A673 (cell line): ENCODE measurements around the gene NHS. TPM values are rescaled to one million over a fixed set of nuclear protein-coding genes. Genes with fewer than 3 reads are reported as not detected.

Experiments used
- BruUV-seq: library from RNA; stranded (reverse); fragments of 400-500 nt; replicated peaks from 2 replicates; lab custom pipeline; 2021; lab: Mats Ljungman, UMichigan
- CTCF ChIA-PET: fragments of 300-600 bp; sonication (Branson Sonifier 250); formaldehyde crosslinking; loops from one replicate; lab custom pipeline; 2022; ENCODE audit warnings: antibody characterized with exemption; lab: Charles Lee
- POLR2A ChIA-PET: fragments of 300-600 bp; sonication (Branson Sonifier 250); formaldehyde crosslinking; loops from one replicate; lab custom pipeline; 2022; ENCODE audit warnings: antibody characterized with exemption; ENCODE audit not compliant: low non-redundant PET; lab: Charles Lee
- DNase-seq: peaks from one replicate; pipeline ENCODE4 v3.0.0-alpha.2; 2015; ENCODE audit warnings: low spot score
- H3K27ac ChIP-seq: fragments of 200-600 bp; sonication (generic); 2 replicates; pipeline ENCODE4 v1.5.1; 2016; ENCODE audit warnings: mixed run types, low read depth, mild to moderate bottlenecking, mixed read lengths, antibody characterized with exemption, low read length; ENCODE audit not compliant: poor library complexity, severe bottlenecking
- H3K27me3 ChIP-seq: fragments of 200-600 bp; sonication (generic); replicated peaks from 2 replicates; pipeline ENCODE4 v1.6.1; 2017; ENCODE audit warnings: mixed run types, low read depth, mild to moderate bottlenecking, mixed read lengths, antibody characterized with exemption, low read length; ENCODE audit not compliant: insufficient read depth, poor library complexity
- H3K36me3 ChIP-seq: fragments of 200-600 bp; sonication (generic); 2 replicates; pipeline ENCODE4 v1.6.1; 2016; ENCODE audit warnings: mixed run types, mild to moderate bottlenecking, mixed read lengths, antibody characterized with exemption, low read length; ENCODE audit not compliant: insufficient read depth, poor library complexity, severe bottlenecking
- H3K4me1 ChIP-seq: fragments of 200-600 bp; sonication (generic); 2 replicates; pipeline ENCODE4 v1.6.1; 2017; ENCODE audit warnings: mixed run types, mild to moderate bottlenecking, mixed read lengths, antibody characterized with exemption, low read length; ENCODE audit not compliant: insufficient read depth, poor library complexity, severe bottlenecking
- H3K4me3 ChIP-seq: fragments of 200-600 bp; sonication (generic); 2 replicates; pipeline ENCODE4 v1.5.1; 2016; ENCODE audit warnings: low read depth, mixed run types, mild to moderate bottlenecking, mixed read lengths, low read length; ENCODE audit not compliant: poor library complexity, severe bottlenecking
- H3K9me3 ChIP-seq: fragments of 200-600 bp; sonication (generic); 2 replicates; pipeline ENCODE4 v1.6.1; 2016; ENCODE audit warnings: mixed run types, low read depth, mild to moderate bottlenecking, mixed read lengths, antibody characterized with exemption, low read length; ENCODE audit not compliant: poor library complexity, severe bottlenecking
- EZH2 ChIP-seq: fragments of 200-600 bp; sonication (generic); IDR thresholded peaks from 2 replicates; pipeline ENCODE4 v1.6.1; 2017; ENCODE audit warnings: borderline replicate concordance, low read depth, mild to moderate bottlenecking, mixed read lengths, antibody characterized with exemption, low read length; ENCODE audit not compliant: poor library complexity, severe bottlenecking
- intact Hi-C: fragments of 100-400 bp; cut with micrococcal nuclease; formaldehyde crosslinking; loops from one replicate; pipeline ENCODE4 v1.10.0; 2022; ENCODE audit not compliant: unreplicated experiment
- total RNA-seq: library from RNA; stranded (reverse); gene quantifications from 2 replicates; pipeline ENCODE4 v1.2.3, GENCODE V29; 2021
- TF ChIP-seq, protein P1 (sequence below): fragments of 300-800, 200-600 bp; sonication (generic); conservative IDR thresholded peaks from 2 replicates; pipeline ENCODE4 v1.5.1; 2017; ENCODE audit warnings: low read depth, mild to moderate bottlenecking, antibody characterized with exemption, low read length, moderate library complexity, mixed read lengths

The NHS gene
- total RNA-seq, 1 experiment from 2014 or later: 0.37 TPM

DNA sequence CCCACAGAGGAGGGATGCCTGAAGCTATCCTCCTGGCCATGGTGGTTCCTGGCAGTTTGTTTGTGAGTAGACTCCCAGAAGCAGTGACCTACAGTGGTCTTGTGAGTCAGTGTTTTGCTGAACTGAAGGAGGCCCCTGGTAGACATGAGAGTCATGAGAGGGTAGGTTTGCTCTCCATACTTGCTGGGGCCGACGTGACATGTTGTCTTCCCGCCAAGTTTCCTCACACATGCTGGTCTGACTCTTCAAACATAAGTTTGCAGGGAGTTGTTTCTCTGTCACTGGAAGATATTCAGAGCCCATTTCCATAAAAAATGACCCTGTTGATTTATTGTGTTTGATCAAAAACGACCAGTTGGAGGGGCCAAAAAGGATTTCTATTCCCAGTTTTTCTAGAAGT, 231.2 kb downstream of the NHS start:
- BruUV-seq: no TSS peak
- H3K4me3 ChIP-seq: no peak overlapping the region
- H3K36me3 ChIP-seq: no peaks in the 10 kb centered on the region
- CTCF ChIA-PET: no interaction called here
- H3K27me3 ChIP-seq: peaks cover 4% of the 10 kb centered on the region
- intact Hi-C loops: no loop called here
- POLR2A ChIA-PET: no interaction called here
- no peaks in the 10 kb centered on the region for H3K4me1 ChIP-seq
- H3K9me3 ChIP-seq: no peaks in the 10 kb centered on the region
- H3K27ac ChIP-seq: no peak overlapping the region
- DNase-seq: no peak
- TF ChIP-seq, protein P1, sequence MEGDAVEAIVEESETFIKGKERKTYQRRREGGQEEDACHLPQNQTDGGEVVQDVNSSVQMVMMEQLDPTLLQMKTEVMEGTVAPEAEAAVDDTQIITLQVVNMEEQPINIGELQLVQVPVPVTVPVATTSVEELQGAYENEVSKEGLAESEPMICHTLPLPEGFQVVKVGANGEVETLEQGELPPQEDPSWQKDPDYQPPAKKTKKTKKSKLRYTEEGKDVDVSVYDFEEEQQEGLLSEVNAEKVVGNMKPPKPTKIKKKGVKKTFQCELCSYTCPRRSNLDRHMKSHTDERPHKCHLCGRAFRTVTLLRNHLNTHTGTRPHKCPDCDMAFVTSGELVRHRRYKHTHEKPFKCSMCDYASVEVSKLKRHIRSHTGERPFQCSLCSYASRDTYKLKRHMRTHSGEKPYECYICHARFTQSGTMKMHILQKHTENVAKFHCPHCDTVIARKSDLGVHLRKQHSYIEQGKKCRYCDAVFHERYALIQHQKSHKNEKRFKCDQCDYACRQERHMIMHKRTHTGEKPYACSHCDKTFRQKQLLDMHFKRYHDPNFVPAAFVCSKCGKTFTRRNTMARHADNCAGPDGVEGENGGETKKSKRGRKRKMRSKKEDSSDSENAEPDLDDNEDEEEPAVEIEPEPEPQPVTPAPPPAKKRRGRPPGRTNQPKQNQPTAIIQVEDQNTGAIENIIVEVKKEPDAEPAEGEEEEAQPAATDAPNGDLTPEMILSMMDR: no peak
- no peak for TF ChIP-seq EZH2

DNA sequence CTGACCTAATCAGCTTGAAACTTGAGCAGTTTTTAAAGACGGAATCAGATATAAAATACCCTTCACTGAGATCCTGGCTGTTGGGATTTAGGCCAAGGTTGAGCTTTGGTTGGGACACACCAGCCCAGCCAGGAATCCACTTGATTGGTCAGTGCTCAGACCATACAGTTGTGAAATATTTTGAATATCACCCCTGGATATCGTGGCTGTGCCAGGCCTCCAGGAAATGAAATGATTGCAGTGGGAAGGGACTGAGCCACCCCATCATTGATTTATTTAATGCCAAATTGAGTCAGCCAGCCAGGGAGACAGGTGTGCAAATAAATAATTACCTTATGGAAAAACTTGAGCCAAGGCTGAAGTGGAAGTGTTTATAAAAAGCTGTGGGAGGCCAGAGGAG, 233.9 kb downstream of the NHS start:
- TF ChIP-seq EZH2: no peak
- TF ChIP-seq, protein P1: no peak
- ChIA-PET CTCF (no interaction called here), POLR2A (no interaction called here)
- Histone ChIP-seq H3K27me3 (no peaks in the 10 kb centered on the region), H3K27ac (no peak overlapping the region), H3K9me3 (no peaks in the 10 kb centered on the region), H3K4me1 (no peaks in the 10 kb centered on the region), H3K36me3 (no peaks in the 10 kb centered on the region), H3K4me3 (no peak overlapping the region)
- no peak for DNase-seq
- intact Hi-C loops: no loop called here
- BruUV-seq: no TSS peak

DNA sequence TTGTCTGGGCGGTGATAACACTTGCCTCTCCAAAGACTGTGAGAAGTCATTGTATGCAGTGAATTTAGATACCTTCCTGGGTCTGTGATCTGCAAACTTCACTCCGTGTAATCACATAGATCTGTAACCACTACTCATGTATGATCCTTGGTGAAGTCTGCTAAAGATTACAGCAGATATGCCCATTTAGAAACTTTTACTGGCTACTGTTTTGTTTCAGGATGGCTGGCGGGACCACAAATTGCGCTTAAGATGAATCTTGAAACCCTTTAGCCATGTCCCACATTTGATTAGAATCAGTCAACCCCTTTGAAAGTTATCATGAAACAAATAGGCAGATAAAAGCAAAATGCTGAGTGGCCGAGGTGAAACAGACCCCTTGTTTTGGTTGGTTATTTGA, 235.8 kb downstream of the NHS start:
- BruUV-seq: no TSS peak
- Histone ChIP-seq H3K9me3 (no peaks in the 10 kb centered on the region), H3K27me3 (no peaks in the 10 kb centered on the region), H3K36me3 (no peaks in the 10 kb centered on the region), H3K27ac (no peak overlapping the region), H3K4me1 (no peaks in the 10 kb centered on the region), H3K4me3 (no peak overlapping the region)
- ChIA-PET POLR2A (no interaction called here), CTCF (no interaction called here)
- TF ChIP-seq EZH2: no peak
- TF ChIP-seq, protein P1: no peak
- DNase-seq: no peak
- intact Hi-C loops: no loop called here
